Kasumi-1 (cell line): ENCODE results near the gene TOMM70.

Source experiments
- DNase-seq, 2 experiments: peaks; one replicate each; lab custom pipeline; 2025; lab: John Stamatoyannopoulos, UW

TOMM70 gene

GRCh38 chr3:100411091-100411982 lies 10.4 kb upstream of the TOMM70 start:
- DNase-seq, result no peak

- DNase-seq, result no peak
Measured at GRCh38 chr3:100407977-100408532, 7.2 kb upstream of the TOMM70 start.

- no peak for DNase-seq
Measured at GRCh38 chr3:100407164-100407563, 6.3 kb upstream of the TOMM70 start.

GRCh38 chr3:100404250-100404548 lies 3.3 kb upstream of the TOMM70 start:
- no peak for DNase-seq

- peak in 1 of 2 experiments; percentile 30 for DNase-seq
Measured at GRCh38 chr3:100403362-100404249, 2.7 kb upstream of the TOMM70 start.

- DNase-seq, result peak in 1 of 2 experiments; percentile 50
Measured at GRCh38 chr3:100402891-100403290, 2.0 kb upstream of the TOMM70 start.

- DNase-seq, result peak; percentile 57 to 65
Measured at GRCh38 chr3:100402256-100402655, 1.4 kb upstream of the TOMM70 start.

GRCh38 chr3:100401674-100402041 lies 769 bp upstream of the TOMM70 start:
- peak; percentile 54 to 68 for DNase-seq

GRCh38 chr3:100400419-100400779 lies 490 bp downstream of the TOMM70 start:
- DNase-seq, result peak; percentile 21 to 53

- DNase-seq, result no peak
Measured at GRCh38 chr3:100399341-100400071, 1.4 kb downstream of the TOMM70 start.

GRCh38 chr3:100396967-100397366 lies 3.9 kb downstream of the TOMM70 start:
- no peak for DNase-seq

- DNase-seq, result no peak
Measured at GRCh38 chr3:100395679-100396431, 5.0 kb downstream of the TOMM70 start.

- no peak for DNase-seq
Measured at GRCh38 chr3:100389025-100389424, 11.9 kb downstream of the TOMM70 start.

GRCh38 chr3:100386437-100387074 lies 14.3 kb downstream of the TOMM70 start:
- DNase-seq, result no peak

GRCh38 chr3:100384733-100385525 lies 16.0 kb downstream of the TOMM70 start:
- DNase-seq, result no peak

- DNase-seq, result no peak
Measured at GRCh38 chr3:100376301-100376700, 24.6 kb downstream of the TOMM70 start.

- no peak for DNase-seq
Measured at GRCh38 chr3:100374521-100374920, 26.4 kb downstream of the TOMM70 start.

GRCh38 chr3:100370756-100371155 lies 30.1 kb downstream of the TOMM70 start:
- DNase-seq, result no peak

- no peak for DNase-seq
Measured at GRCh38 chr3:100368441-100368840, 32.4 kb downstream of the TOMM70 start.

- no peak for DNase-seq
Measured at GRCh38 chr3:100366424-100366823, 34.5 kb downstream of the TOMM70 start.
